T-helper 9 cell (primary cell): ENCODE results near the gene CFAP20.

Experiments
- DNase-seq: peaks from one replicate; pipeline ENCODE4 v3.0.0-alpha.2; 2020

Gene CFAP20

GRCh38 chr16:58123896-58124600 lies 5.1 kb downstream of the CFAP20 start:
- DNase-seq, result no peak

DNA sequence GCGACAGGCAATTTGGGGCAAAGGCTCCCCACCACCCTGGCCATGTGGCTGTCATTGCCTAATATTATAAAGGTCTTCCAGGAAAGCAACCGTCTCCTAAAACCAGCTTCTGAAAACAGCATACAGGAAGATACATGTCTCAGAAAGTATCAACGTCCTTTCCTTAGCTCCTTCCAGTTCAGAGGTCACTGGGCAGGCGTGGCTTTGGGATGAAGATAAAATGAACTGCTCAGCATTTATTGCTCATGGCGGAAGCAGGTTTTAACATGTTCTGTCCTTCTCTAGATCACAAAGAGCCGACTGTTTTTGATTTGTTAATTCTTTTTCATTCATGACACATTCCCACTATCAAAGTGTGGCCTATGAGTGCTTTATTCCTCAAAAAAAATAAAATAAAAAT lies 8.0 kb downstream of the CFAP20 start:
- DNase-seq, result no peak

- no peak for DNase-seq
Measured at GRCh38 chr16:58120234-58120633, 8.9 kb downstream of the CFAP20 start.

DNA sequence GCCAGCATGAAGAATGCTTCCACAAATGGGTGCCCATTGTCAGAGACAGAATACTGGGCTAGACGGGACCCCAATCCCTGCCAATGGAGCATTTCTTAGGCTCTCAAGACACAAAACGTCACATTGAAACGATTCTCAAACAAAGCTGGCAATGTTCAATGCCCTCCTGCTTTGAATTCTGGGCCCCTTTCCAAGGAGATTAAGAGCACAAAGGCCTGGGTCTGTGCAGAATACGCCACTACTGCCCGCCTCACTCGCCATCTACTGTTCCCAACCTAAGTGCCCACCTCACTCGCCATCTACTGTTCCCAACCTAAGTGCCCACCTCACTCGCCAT lies 9.7 kb downstream of the CFAP20 start:
- no peak for DNase-seq

- DNase-seq, result no peak
Measured at GRCh38 chr16:58118801-58119508, 10.2 kb downstream of the CFAP20 start.

DNA sequence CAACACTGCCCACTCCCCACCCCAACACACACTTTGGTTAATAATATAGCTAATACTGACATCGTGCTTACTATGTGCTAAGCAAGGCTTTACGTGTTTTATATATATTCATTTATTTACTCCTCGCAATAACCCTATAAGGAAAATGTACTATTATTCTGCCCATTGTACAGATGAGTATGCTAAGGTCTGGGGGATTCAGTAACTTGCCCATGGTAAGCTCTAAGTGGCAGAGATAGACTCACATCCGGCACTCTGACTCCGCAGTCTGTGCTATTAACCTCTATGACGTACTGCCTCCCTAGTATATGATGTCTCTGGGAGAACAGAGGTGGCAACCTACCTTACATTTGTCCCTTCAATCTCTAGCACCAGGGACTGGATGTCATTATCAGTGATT lies 12.7 kb downstream of the CFAP20 start:
- DNase-seq, result no peak

- DNase-seq, result no peak
Measured at GRCh38 chr16:58116081-58116480, 13.1 kb downstream of the CFAP20 start.

DNA sequence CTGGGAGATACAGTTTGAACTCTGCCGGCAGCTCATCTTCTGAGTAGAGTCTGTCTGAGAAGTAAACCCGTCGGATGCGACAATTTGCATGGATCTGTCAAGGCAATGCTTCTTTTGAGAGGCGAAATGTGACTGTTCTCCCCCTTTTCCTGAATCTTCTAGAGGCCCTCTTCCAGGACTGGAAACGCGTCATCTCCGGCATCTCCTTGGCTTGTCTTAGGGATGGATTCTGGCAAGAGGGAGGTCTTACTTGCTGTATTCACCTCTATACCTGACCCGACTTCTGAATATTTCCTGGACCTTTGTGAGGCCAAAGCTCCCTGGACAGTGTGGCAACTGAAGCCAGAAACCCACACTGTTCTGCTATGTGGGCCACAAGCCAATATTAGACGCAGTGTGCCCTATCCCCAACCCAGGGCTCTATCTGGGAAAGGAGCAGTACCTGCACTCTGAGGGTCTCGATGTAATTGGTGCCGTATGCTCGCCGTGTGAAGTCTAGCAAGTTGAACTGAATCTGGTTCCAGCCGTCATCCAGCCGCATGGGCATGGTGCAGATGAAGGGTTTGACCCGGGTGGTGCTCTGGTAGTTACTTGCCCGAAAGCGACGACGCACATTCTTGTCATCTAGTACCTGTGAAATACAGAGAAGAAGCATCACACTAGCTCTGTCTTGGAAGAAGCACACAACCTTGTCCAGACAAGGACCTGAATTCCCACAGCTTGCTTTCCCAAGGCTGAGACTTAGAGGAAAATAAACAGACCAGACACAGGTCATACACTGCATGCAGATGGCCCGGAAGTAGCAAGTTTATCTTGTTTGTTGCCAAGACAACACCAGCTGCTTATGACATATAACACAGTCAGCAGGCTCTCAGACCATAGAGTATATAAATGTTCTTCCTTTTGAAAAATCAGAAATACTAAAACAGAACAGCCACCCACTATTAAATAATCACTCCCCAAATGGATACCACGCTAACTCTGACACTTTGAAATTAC lies 14.1 kb downstream of the CFAP20 start:
- DNase-seq, result no peak

- no peak for DNase-seq
Measured at GRCh38 chr16:58111302-58111627, 17.9 kb downstream of the CFAP20 start.

DNA sequence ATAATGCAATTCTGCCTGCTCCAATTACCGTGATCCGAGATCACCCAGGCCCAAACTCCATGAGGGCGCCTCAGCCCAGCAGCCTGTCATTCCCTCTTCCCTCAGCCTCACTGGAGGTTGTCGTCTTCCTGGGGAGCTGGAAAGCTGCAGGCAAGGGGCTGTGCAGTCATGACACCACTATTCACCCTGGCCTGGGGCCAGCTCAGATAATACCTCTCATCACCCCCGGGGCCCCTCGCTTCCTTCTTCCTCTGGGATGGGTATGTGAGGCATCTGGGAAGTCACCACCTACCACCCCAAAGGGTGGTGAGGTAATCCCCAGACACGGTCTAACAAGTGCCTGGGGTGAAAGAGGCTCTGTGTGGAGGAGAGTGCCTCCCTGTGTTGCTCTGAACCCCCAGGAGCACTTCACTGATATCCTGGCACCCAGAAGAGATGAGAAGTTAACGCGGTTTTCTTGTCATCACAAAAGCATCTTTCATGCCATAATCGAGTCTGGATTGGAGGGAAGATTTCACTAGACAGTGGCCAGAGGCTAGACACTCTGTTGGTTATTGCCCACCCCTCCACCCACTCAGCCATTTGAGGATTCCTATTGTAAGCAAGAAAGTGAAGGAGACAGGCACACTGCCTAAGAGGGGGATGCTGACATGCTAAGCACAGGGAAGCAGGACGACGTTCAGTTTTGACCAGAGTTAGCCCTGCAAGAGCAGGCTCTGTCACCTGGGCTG lies 18.4 kb downstream of the CFAP20 start:
- DNase-seq, result no peak

DNA sequence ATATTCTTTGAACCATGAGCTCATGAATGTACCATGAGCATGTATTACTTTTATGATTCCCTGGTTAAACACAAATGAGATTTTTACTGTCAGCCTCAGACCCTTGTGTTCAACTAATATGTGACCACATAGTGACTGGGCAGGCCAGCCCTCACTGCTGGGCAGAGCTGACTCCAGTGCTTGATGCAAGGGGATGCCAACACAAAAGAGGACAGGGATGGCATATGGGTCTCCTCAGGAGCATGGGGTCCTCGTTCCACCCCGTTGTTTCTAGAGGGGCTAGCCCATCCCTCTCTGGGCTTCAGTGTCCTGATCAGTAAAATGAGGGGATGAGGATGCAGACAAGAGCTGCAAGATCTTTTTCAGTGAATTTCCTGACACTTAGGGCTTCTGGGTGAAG lies 19.3 kb downstream of the CFAP20 start:
- DNase-seq, result no peak

GRCh38 chr16:58109330-58109729 lies 19.9 kb downstream of the CFAP20 start:
- DNase-seq, result no peak

DNA sequence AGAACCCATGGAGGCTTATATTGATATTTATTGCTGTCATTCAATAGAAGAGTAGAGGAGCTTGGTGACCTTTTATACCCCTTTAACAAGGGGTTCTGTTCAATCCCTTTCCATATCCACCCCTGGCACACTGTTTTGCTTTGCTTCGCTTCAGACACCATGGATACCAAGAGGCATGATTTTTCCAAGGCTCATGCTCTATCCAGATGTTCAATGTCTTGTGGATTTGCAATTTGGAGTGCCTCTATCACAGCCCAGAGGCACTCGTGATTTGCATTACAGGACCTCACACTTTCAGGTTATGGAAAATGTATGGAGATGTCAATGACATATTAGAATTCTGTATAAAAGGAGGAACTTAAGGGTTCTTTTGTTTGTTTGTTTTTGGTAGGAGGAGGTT lies 21.5 kb downstream of the CFAP20 start:
- no peak for DNase-seq

DNA sequence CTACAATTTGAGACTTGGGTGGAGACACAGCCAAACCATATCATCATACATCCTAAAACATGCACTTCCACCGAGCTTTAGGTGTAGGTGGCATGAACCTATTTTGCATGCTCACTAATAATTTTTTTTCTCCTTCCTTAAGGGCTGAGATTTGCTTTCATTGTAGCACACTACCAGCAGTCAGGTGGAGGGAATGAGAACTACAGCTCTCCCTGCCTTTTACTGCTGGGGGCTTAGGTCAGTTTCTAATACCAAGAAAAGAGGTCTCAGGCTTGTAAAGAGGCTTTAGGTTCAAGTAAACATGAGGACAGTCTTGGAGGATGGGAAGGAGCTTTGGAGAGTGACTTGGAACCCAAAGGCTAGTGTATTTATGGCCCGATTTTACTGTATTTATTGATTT lies 22.0 kb downstream of the CFAP20 start:
- DNase-seq, result no peak

- DNase-seq, result no peak
Measured at GRCh38 chr16:58105631-58106030, 23.6 kb downstream of the CFAP20 start.

GRCh38 chr16:58102665-58103392 lies 26.4 kb downstream of the CFAP20 start:
- DNase-seq, result no peak

- DNase-seq, result no peak
Measured at GRCh38 chr16:58099956-58100300, 29.3 kb downstream of the CFAP20 start.

DNA sequence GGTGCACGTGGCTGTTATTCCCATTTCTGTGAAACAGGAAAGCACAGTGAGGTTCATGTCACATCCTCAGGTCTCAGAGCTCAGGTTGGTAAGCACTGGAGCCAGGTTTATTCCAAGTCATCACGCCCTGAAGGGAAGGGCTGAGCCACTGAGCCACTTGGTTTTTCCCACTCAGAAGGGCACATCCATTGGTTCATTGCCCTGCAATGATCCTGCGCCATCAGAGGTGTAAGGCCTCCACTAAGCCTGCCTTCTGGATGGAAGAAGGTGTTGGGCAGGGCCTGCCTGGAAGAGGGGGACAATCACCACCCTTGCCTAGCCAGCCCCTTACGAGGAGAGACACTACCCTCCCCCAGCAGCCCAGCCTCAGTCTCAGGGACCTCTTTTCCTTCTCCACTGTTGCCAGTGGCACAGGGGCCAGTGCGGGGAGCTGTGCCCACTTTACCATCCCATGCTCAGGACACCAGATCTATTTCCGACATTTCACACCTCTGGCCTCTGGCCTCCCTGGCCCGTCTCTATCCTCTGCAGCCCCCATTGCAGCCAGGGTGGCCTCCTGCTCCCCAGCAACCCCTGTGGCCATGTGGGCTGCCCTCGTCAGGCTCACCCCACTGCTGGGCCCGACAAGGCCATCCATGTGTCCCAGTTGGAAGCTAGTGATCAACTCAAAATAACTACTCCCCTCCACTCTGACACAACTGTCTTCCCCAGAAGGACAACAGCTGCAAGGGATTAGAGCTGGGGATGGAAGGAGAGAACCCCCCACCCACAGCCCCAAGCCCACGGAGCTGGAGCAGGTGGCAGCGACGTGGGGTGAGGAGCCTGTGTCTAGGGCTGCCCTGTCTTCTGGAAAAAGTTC lies 29.9 kb downstream of the CFAP20 start:
- DNase-seq, result no peak

DNA sequence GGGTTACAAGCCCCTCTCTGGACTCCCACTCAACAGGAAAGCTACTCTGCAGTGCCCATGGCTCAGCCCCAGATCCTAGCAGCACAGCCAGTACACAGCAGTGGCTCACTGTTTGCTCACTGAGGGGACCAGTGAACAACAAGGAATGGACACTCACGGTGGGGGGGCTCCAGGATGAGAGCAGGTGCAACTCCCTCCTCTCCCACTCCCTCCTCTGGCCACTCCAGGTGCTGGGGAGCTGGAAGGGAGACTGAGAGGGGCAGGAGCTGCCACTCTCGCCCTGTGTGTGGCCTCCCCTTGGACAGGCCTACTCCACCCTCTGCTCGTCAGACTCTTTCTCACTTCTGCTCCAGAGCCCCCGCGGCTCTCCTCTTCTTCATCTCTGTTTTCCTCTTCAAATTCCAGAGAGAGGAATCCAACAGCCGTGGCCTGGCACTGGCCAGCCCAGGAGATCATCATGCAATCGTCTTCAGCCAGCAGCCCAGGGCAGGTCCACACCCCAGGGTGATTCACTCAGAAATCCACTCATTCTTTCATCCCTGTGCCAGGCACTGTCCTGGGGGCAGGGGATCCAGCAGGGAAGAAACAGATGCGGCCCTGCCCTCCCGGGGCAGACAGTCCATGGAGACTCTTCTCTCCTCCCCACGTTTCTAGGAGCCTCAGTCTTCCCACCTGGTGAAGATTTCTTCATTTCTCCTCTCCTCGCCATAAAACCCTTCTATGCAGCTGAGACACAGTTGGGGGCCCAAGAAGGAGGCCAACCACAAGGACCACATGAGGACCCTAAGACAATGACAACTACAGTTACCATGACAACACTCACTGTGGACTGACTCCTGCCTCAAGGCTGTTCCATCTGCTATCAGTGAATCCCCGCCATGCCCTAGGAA lies 30.7 kb downstream of the CFAP20 start:
- DNase-seq, result no peak

GRCh38 chr16:58096249-58096648 lies 32.9 kb downstream of the CFAP20 start:
- DNase-seq, result no peak
